SHP77 (cell line): ENCODE measurements around the gene DAP3.
"Not testable (repeated sequence)": the region's sequence is repeated elsewhere in the genome, so short reads cannot be mapped to it uniquely, and the experiment has no call there.

Experiments used
- DNase-seq, 2 experiments: peaks; one replicate each; lab custom pipeline; 2025; lab: John Stamatoyannopoulos, UW

Gene DAP3

DNA sequence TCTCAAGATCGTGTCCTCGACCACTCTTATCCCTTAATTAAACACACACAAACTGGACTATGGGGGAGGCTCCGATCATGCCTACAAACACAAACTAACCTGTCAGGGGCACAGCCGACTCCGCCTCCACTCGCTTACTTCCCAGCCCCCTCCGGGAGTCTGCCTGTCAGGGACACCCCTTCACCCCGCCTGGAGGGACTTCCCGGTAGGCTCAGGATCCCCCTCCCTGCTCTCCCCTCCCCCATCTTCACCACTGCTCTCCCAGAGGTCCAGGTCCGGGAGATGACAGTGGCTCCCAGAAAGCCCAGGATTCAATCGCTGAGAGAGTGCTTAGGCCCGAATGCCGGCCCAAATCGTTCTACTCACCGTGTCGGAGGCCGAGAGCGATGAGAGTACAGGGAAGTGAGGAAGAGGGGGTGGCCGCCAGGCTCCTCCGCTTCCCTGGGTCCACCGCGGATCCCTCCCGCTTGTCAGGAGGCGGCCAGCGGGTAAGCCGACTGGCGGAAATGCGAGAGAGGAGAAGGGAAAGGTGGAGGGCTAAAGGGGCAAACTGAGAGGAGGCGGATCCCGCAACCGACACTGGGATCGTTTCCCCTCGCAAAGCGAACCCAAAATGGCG lies 1.1 kb upstream of the DAP3 start:
- peak in 1 of 2 experiments; percentile 41 for DNase-seq

DNA sequence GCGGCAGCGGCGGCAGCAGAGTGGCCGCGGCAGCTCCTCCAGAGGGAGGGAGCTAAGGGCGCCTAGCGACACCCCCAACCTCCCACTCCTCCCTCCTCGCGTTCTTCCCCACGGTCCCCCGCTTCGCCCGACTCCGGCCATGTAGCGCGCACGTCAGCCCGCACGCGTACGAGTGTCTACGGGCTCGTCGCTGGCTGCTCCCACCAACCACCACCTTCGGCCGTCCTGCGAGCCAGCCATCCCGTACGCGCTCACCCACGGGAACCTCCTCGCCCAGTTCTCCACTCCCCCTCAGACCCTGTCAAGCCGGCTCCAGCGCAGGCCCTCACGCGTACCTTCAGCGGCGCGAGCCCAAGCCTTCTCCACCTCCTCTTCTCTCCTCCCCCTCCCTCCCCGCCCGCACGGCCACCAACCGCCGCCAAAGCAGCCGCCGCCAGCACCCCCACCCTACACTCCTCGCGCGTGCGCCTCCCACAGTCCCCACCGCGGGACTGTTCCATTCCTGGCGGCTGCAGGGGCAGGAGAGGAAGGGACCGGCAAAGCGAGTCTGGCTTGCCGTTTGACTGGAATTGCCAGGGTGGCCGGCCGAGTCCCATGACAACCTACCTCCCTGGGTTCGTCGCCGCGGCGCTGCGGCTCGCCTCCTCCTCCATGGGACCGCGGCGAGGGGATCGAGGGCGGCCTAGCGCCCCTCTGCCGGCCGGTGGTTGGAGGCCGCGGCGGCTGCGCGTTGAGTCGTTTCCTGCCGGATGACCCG lies 389 bp upstream of the DAP3 start, which contains the start of gene YY1AP1:
Gene YY1AP1 (minus strand): TSS at position 451 of the 757 bp plus-strand sequence. CDS start 8,338 bp downstream, outside the sequence.
- DNase-seq, result peak; percentile 92 to 93

DNA sequence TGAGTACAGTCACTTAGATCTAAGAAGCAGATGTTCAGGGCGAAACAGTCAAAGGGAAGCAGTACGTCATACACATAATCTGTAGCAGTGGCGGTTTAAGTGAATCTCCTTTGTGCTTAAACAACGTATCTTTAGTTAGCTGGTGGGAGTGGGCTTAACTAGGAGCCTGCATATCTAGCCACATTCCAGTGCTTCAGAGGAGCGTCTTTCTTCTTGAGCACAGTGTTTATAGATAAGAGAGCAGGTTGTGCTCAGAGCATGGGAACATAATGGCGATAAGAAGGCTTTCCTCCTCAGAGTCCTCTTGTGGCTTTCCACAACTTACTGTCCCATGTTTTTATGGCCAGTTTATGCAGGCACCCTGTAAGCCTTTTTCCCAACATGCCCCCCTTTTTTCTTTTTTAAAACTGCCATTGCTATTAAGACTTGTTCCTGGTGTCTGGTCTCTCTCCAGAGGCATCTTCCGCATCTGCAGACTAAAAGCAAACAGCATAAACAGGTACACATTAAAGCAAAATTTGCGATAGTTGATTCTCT lies 3.2 kb downstream of the DAP3 start:
- DNase-seq, result no peak

DNA sequence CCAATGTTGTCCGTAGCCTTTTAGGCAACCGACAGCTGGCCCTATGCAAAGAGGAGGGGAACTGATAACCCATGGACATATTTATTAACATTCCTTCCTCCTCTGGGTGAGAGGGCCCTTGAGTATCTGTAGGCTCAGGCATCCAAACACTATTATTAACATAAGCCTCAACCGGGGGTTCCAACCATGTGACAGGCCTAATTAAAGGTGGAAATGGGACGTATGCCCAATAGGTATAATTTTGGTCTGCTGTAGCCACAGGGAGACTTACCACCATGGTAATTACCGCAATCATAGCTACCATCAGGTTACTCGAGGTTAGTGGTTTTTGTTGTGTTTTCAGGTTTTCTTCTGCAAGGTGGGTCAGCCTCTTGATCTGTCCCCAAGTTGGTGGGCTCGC lies 5.3 kb downstream of the DAP3 start:
- no peak for DNase-seq

DNA sequence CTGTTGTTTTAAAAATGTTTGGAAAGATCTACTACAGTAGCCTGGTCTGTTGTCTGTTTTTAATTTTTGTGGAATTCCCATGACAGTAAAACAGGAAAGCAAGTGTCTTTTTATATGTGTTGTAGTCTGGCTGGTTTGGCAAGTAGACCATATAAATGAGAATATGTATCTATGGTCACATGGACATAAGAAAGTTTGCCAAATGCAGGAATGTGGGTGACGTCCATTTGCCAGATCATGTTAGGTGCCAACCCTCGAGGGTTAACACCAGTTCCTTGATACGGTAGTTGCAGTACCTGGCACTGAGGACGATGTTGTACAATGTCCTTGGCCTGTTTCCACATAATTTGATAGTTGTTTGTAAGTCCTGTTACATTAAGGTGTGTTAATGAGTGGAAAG lies 6.2 kb downstream of the DAP3 start:
- no peak for DNase-seq

DNA sequence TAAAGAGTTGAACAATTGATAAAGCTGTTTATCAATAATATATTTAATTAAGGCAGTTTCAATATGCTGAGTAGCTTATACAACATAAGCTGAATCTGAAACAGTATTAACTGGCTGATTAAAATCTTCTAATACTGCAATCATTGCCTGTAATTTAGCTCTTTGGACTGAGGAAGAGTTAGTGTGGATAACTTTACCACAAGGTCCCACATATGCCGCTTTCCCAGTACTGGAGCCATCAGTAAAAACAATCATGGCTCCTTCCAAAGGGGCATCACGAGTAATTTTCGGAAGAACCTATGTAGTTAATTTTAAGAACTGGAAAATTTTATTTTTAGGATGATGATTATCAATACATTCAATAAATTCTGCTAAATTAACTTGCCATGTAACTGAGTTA lies 6.7 kb downstream of the DAP3 start:
- DNase-seq, result no peak

DNA sequence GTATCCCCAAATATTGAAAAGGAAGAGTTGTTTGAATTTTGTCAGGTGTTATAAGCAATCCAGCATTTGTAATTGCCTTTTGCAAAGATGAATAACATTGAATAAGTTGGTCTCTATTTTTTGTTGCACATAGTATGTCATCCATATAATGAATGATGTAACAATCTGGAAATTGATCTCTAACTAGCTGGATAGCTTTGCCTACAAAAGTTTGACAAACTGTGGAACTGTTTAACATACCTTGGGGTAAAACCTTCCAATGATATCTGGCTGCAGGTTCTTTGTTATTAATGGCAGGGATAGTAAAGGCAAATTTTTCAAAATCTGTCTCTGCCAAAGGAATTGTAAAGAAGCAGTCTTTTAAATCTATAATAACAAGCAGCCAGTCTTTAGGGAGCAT lies 7.6 kb downstream of the DAP3 start:
- DNase-seq, result no peak

DNA sequence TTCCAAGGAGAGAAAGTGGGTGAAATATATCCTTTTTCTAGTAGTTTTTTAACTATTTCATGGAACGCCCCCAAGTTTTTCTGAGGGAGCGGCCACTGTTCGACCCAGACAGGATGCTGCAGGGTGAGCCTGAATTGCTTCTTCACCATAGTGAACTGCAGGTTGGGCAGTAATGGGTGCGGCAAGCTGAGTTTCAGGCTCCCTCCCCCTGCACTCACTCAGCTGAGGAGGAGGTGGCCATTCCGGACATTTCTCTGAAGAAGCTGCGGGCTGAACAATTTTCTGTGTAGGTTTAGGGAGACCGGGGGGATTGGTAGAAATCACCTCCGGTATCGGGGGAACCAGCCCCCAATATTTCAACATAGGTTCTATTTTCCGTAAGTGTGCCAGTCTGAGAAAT lies 8.2 kb downstream of the DAP3 start:
- no peak for DNase-seq

DNA sequence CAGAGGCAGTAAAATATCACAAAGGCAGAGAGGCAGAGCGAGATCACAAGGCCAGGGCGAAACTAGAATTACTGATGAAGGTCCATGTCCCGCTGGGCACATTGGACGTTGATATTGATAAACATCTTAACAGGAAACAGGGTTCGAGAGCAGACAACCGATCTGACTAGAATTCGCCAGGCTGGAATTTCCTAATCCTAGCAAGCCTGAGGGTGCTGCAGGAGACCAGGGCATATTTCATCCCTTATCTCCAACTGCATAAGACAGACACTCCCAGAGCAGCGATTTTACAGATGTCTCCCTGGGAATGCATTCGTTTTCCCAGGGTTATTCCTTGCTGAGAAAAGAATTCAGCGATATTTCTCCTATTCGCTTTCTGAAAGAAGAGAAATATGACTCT lies 8.7 kb downstream of the DAP3 start:
- DNase-seq, result not testable (repeated sequence)

DNA sequence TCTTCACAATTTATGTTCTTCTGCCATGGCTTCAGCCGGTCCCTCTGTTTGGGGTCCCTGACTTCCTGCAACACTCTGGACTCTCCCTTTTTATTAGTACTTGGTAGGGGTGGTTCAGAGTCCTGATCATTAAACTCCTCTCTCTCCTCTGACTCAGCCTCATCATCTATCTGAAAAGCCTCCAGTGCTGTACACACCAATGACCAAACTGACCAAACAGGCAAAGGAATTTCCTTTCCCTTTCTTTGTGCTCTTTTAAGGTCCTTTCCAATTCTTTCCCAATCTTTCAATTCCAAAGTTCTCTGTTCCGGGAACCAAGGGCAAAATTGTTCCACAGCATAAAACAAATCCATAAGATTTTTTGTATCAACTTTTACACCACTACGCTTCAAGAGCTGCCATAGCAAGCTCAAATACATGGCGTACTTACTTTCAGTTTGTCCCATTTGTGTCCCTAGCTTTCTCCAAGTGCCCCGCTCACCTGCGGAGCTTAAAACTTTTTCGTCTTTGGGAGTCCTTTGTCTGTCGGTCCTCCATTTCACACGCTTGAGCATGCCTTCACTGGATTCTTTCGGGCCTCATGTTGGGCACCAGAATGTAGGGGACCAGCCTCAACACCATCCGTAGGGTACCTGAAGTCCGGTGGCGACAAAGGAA lies 9.6 kb downstream of the DAP3 start:
- DNase-seq, result no peak

DNA sequence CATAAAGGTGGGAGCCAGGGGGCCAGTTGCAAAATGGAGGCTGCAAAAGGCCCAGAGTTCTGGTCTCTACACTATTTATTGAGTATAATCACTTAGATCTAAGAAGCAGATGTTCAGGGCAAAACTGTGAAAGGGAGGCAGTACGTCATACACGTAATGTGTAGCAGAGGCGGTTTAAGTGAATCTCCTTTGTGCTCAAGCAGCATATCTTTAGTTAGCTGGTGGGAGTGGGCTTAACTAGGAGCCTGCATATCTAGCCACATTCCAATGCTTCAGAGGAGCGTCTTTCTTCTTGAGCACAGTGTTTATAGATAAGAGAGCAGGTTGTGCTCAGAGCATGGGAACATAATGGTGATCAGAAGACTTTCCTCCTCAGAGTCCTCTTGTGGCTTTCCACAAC lies 10.2 kb downstream of the DAP3 start:
- DNase-seq, result not testable (repeated sequence)

DNA sequence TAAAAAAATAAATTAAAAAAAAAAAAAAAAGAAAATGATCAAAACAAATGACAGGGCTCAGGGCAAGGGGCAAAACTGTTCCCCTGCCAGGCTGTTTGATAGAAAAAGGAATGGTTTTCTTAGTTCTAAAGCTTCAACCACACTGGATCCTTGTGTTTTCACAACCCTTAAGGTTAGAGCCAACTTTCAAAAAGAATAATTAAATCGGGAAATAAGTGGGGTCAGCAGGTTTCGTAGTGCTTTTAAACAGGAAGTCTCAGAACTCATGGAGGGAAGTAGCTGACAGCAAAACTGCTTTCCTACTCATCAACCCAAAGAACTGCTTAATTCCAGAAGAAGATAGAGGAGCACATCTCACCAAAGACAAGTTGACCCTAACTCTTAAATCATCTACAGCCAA lies 12.8 kb downstream of the DAP3 start:
- DNase-seq, result not testable (repeated sequence)

DNA sequence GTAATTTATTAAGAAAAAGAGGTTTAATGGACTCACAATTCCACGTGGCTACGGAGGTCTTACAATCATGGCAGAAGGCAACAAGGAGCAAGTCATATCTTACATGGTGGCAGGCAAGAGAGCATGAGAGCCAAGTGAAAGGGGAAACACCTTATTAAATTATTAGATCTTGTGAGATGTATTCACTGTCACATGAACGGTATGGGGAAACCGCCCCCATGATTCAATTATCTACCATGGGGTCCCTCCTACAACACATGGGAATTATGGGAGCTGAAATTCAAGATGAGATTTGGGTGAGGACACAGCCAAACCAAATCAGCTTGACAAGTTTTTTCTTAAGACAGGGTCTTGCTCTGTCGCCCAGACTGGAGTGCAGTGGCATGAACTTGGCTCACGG lies 14.3 kb downstream of the DAP3 start:
- DNase-seq, result no peak

DNA sequence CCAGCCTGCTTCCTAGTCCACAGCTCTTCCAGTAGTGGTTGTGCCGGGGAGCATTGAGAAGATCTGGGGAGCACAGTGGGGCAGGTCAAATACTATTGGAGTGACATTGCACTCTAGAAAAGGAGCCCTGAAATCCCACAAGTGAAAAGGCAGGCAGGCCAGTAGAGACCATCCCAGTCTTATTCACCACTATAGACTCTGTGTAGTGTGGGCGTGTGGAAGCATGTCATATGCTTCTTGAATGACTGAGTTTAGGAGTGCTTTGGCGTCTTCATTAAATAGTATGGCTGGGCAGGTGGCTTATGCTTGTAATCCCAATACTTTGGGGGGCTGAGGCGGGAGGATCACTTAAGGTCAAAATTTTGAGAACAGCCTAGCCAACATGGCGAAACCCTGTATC lies 15.5 kb downstream of the DAP3 start:
- not testable (repeated sequence) for DNase-seq

DNA sequence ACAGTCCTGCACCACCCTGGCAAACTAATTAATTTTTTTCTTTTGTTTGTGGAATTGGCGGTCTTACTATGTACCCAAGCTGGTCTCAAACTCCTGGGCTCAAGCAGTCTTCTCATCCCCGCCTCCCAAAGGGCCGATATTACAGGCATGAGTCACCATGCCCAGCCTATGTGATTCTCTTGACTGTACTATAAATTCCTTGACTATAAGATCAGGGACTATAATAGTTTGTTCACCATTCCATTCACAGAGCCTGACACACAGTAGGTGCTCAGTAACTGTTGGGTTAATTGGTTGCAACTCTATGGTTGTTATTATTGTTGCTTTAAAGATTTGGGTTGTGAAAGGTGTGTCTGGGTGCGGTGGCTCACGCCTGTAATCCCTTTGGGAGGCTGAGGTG lies 17.2 kb downstream of the DAP3 start:
- no peak for DNase-seq

DNA sequence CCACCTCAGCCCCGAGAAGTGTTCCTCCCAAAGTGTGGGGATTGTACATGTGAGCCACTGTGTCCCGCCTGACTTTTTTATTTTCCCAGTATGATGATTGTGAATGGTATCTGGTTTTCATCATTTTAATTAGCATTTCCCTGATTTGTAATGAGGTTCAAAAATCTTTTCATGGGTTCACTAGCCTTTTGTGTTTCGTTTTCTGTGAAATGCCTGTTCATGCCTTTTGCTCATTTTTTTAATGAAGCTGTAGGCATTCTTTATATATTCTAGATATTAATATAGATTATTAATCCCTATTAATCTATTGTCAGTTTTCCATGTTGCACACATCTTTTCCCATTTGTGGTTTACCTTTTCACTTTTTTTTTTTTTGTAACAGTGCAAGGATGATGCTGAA lies 20.5 kb downstream of the DAP3 start:
- DNase-seq, result no peak

DNA sequence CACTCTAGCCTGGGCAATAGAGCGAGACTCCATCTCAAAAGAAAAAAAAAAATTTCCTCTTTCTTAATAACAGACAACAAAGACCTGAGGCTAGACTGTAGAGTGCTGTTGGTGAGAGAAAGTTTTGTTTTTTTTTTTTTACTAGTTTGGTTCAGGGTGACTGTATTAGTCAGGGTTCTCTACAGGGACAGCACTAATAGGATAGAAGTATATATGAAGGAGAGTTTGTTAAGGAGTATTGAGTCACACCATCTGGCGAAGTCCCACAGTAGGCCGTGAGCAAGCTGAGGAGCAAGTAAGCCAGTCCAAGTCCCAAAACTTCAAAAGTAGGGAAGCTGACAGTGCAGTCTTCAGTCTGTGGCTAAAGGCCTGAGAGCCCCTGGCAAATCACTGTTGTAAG lies 22.6 kb downstream of the DAP3 start:
- not testable (repeated sequence) for DNase-seq

DNA sequence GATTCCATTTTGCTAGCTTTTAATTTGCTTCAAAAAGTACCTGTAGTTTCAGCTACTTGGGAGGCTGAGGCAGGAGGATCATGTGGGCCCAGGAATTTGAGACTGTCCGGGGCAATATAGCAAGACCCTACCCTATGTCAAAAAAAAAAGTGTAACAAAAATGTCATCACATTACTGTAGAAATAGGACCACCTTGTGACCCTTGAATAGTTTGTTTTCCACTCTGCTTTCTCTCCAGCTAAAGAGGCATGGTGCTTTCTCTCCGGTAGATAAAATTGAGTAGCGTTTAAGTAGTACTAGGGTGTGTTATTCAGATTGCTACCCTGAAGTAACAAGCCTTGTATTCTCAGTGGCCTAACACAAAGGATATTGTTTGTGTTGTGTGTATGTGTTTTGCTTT lies 23.7 kb downstream of the DAP3 start:
- DNase-seq, result not testable (repeated sequence)

DNA sequence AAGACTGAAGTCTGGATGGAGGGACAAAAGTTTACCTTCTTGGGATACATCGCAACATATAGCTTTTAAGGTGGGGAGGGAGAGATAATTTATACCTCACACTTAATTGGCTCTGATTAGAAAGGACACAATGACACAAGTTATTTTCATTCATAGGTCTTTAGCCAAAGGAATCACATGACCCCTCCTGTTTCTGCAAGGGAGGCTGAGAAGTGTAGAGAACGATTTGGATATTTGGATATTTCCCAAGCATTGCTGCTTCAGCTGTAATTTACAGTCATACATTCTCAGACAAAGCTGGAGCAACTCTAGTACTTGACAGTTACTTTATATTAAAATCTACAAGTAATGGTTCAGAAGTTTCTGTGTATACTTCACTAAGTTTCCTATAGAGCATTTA lies 24.2 kb downstream of the DAP3 start:
- no peak for DNase-seq

DNA sequence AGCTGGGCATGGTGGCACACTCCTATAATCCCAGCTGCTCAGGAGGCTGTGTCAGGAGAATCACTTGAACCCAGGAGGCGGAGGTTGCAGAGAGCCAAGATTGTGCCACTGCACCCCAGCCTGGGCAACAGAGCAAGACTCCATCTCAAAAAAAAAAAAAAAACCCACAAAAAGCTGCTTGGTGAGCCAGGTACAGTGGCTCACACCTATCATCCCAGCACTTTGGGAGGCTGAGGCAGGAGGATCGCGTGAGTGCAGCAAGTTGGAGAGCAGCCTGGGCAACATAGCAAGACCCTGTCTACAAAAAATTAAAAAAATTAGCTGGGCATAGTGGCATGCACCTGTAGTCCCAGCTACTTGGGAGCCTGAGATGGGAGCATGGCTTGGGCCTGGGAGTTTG lies 26.2 kb downstream of the DAP3 start:
- DNase-seq, result not testable (repeated sequence)

DNA sequence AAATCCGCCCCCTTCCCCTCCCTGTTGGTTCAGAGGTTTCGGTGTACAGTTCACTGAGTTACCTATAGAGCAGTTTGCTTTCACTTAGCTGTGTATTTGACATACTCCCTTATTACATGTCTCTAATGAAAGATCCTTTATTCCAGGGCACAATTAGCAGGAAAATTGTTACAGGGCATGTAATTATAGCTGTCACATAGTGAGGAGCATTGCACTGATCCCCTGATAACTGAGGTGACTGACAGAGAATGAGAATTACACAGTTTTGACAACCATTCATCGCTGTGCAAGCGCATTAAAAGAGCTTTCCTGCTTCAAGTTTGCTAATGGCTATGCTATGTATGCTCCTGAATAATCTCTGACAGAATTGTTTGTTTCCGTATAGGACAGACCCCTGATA lies 26.9 kb downstream of the DAP3 start:
- DNase-seq, result no peak

DNA sequence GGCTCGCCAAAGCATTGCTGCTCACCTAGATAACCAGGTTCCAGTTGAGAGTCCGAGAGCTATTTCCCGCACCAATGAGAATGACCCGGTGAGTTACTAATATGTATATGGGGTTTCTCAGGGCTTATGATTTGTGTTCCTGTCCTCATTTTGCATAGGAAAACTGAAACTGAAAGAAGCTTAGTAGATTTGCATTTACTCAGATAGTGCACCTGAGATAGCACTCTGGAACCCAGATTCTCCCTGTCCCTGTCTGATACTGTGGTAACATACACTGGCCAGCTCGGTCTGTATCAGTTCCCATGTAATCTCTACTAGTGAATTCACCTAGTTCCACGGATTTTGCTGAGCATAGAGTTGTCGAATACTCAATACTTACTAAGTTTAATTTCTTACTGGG lies 28.1 kb downstream of the DAP3 start:
- DNase-seq, result no peak

DNA sequence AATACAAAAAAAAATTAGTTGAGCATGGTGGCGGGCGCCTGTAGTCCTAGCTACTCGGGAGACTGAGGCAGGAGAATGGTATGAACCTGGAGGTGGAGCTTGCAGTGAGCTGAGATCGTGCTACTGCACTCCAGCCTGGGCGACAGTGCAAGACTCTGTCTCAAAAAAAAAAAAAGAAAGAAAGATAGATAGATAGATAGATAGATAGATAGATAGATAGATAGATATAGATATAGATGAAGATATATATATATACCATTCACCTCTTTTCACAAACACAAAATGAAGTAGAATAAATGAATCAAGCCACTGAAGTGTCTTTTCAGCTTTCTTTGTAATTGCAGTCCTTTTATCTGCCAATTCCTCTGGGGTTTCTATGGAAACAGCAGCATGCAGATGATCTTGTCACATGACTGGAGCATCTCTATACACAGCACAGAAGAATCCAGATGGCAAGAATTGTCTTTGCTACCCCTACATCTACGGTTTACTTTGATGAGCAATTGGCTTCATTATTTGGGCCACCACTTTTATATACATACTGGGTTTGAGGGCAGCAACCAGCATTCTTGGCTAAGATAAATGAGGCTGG lies 29.7 kb downstream of the DAP3 start:
- DNase-seq, result not testable (repeated sequence)
